Endothelial cell of umbilical vein (primary cell): Measurements from ENCODE around the gene LRP1B. TPM values are rescaled to one million over a fixed set of nuclear protein-coding genes. Genes with fewer than 3 reads are reported as not detected.

Source experiments
- BruUV-seq: library from RNA; stranded (reverse); fragments of 400-500 nt; replicated peaks from 2 replicates; lab custom pipeline; 2021; lab: Mats Ljungman, UMichigan
- CTCF ChIA-PET: fragments of 300-600, 350-600 bp; sonication (Branson Sonifier 250); formaldehyde crosslinking; loops from one replicate; lab custom pipeline; 2021; ENCODE audit warnings: antibody characterized with exemption, inconsistent platforms; lab: Charles Lee
- POLR2A ChIA-PET: fragments of 300-600, 350-600 bp; sonication (Branson Sonifier 250); formaldehyde crosslinking; loops from one replicate; lab custom pipeline; 2021; ENCODE audit warnings: antibody characterized with exemption, inconsistent platforms; lab: Charles Lee
- DNase-seq: peaks from one replicate; pipeline ENCODE4 v3.0.0-alpha.2; 2011; ENCODE audit warnings: low read depth, low spot score
- FAIRE-seq: peaks from 2 replicates; lab custom pipeline; 2011; peaks lifted over from hg19 to GRCh38; lab: Jason Lieb, UNC
- H2AFZ ChIP-seq: 2 replicates; pipeline ENCODE4 v1.6.0; 2012; ENCODE audit warnings: low read depth, low read length, control low read depth, inconsistent platforms
- H3K27ac ChIP-seq: 2 replicates; pipeline ENCODE4 v1.5.1; 2011; ENCODE audit warnings: low read depth, mild to moderate bottlenecking, control low read depth, low read length, moderate library complexity; ENCODE audit not compliant: insufficient read depth
- H3K27me3 ChIP-seq, 2 experiments: 2 replicates each; pipeline versions ENCODE4 v1.6.0 to v1.6.1; 2011; ENCODE audit warnings: low read length in 2 of 2, mixed read lengths in 1 of 2; ENCODE audit not compliant: control insufficient read depth in 2 of 2, insufficient read depth in 2 of 2
- H3K36me3 ChIP-seq, 2 experiments: 2 replicates in 1 of 2; 3 replicates in 1 of 2; pipeline ENCODE4 v1.5.1; 2011; ENCODE audit warnings: low read length in 2 of 2, mild to moderate bottlenecking in 1 of 2, moderate library complexity in 1 of 2; ENCODE audit not compliant: control insufficient read depth in 2 of 2, insufficient read depth in 2 of 2; ENCODE audit errors: extremely low read depth in 1 of 2
- H3K4me1 ChIP-seq: 3 replicates; pipeline ENCODE4 v1.5.1; 2011; ENCODE audit warnings: mild to moderate bottlenecking, low read length; ENCODE audit not compliant: control insufficient read depth, insufficient read depth; ENCODE audit errors: extremely low read depth
- H3K4me2 ChIP-seq: 2 replicates; pipeline ENCODE4 v1.6.1; 2011; ENCODE audit warnings: low read length, control low read depth, mixed read lengths; ENCODE audit not compliant: insufficient read depth
- H3K4me3 ChIP-seq, 3 experiments: fragments of 200-600 bp in 1 of 3; sonication (generic), shearing (Covaris generic) in 1 of 3; replicated peaks in 1 of 3; 2 replicates each; pipeline ENCODE4 v1.5.1; 2011 to 2016; ENCODE audit warnings: control low read depth in 3 of 3, low read length in 3 of 3, mild to moderate bottlenecking in 2 of 3, inconsistent platforms in 1 of 3, low read depth in 1 of 3, moderate library complexity in 1 of 3; ENCODE audit not compliant: insufficient read depth in 1 of 3
- H3K79me2 ChIP-seq: 2 replicates; pipeline ENCODE4 v1.6.0; 2012; ENCODE audit warnings: low read length, inconsistent platforms; ENCODE audit not compliant: control insufficient read depth, insufficient read depth
- H3K9ac ChIP-seq: replicated peaks from 2 replicates; pipeline ENCODE3; 2011; ENCODE audit warnings: low read length, control low read depth; ENCODE audit not compliant: insufficient read depth; ENCODE audit errors: extremely low read depth
- H3K9me1 ChIP-seq: replicated peaks from 3 replicates; pipeline ENCODE4 v1.6.0; 2011; ENCODE audit warnings: mild to moderate bottlenecking, low read length; ENCODE audit not compliant: control insufficient read depth, insufficient read depth; ENCODE audit errors: extremely low read depth
- H3K9me3 ChIP-seq: replicated peaks from 2 replicates; pipeline ENCODE4 v1.5.1; 2012; ENCODE audit warnings: low read length, inconsistent platforms; ENCODE audit not compliant: control insufficient read depth, insufficient read depth
- H4K20me1 ChIP-seq: replicated peaks from 2 replicates; pipeline ENCODE3; 2011; ENCODE audit warnings: mild to moderate bottlenecking, low read length; ENCODE audit not compliant: control insufficient read depth, insufficient read depth; ENCODE audit errors: extremely low read depth
- EZH2 ChIP-seq: IDR thresholded peaks from 2 replicates; pipeline ENCODE4 v1.6.1; 2012; ENCODE audit warnings: borderline replicate concordance, low read depth, mild to moderate bottlenecking, moderate library complexity, low read length, inconsistent platforms; ENCODE audit not compliant: severe bottlenecking
- FOS ChIP-seq: IDR thresholded peaks from 2 replicates; pipeline ENCODE4 v1.6.1; 2011; ENCODE audit warnings: mild to moderate bottlenecking, low read length, moderate library complexity, borderline replicate concordance; ENCODE audit not compliant: insufficient read depth
- GATA2 ChIP-seq: IDR thresholded peaks from 2 replicates; pipeline ENCODE4 v1.7.0; 2011; ENCODE audit warnings: low read depth, mild to moderate bottlenecking, moderate library complexity, mixed read lengths, low read length; ENCODE audit not compliant: insufficient read length, insufficient read depth
- JUN ChIP-seq: IDR thresholded peaks from 2 replicates; pipeline ENCODE4 v1.6.1; 2011; ENCODE audit warnings: borderline replicate concordance, low read depth; ENCODE audit not compliant: insufficient read length, insufficient read depth
- MYC ChIP-seq: IDR thresholded peaks from one replicate; pipeline ENCODE4 v1.6.1; 2011; ENCODE audit warnings: mild to moderate bottlenecking, low read depth, low read length
- POLR2A ChIP-seq: IDR thresholded peaks from 2 replicates; pipeline ENCODE4 v1.6.1; 2012; ENCODE audit warnings: low read depth, mild to moderate bottlenecking, control low read depth, low read length
- POLR2AphosphoS5 ChIP-seq: IDR thresholded peaks from 2 replicates; pipeline ENCODE4 v1.6.1; 2012; ENCODE audit warnings: low read depth, mild to moderate bottlenecking, control low read depth, low read length, moderate library complexity; ENCODE audit not compliant: insufficient read depth
- dilution Hi-C: fragments of 300-500 bp; cut with MboI; formaldehyde crosslinking; loops from one replicate; pipeline ENCODE4 v1.15.0; 2019; ENCODE audit warnings: low sequenced_read_pairs; ENCODE audit not compliant: extremely low pct_ligation_motif_present
- intact Hi-C: fragments of 100-400 bp; cut with micrococcal nuclease; formaldehyde crosslinking; loops from one replicate; pipeline ENCODE4 v1.10.0; 2022
- polyA plus RNA-seq, 4 experiments: library from polyadenylated mRNA; depleted of rRNA in 3 of 4; stranded (reverse) in 3 of 4; unstranded in 1 of 4; fragments of >200 nt; gene quantifications; 2 replicates each; pipeline versions ENCODE4 v1.2.1 to v1.2.3, GENCODE V29; 2011 to 2012; ENCODE audit warnings: missing spikeins in 1 of 4
- total RNA-seq: library from RNA; stranded (reverse); gene quantifications from 2 replicates; pipeline ENCODE4 v1.2.3, GENCODE V29; 2021
- TF ChIP-seq, protein P1 (sequence below): IDR thresholded peaks from 2 replicates; pipeline ENCODE4 v1.6.1; 2011; ENCODE audit not compliant: insufficient read depth, insufficient read length
- TF ChIP-seq, protein P2 (sequence below), 2 donors: IDR thresholded peaks; 1 replicate in 1 of 2; 2 replicates in 1 of 2; pipeline ENCODE4 v1.5.1; 2011; ENCODE audit warnings: low read length in 2 of 2, mild to moderate bottlenecking in 2 of 2, moderate library complexity in 2 of 2, control low read depth in 1 of 2, inconsistent platforms in 1 of 2, low read depth in 1 of 2; ENCODE audit not compliant: insufficient read depth in 1 of 2; ENCODE audit errors: extremely low read depth in 1 of 2

LRP1B gene
- total and polyA plus RNA-seq, 2 donors (not counting 3 experiments of a cell fraction or from before 2014, with no cell fraction given), result 0.03 to 0.07 TPM

- H3K9me3 ChIP-seq, result no peaks in the 10 kb centered on the region
- no peak for TF ChIP-seq GATA2
- TF ChIP-seq, protein P1, sequence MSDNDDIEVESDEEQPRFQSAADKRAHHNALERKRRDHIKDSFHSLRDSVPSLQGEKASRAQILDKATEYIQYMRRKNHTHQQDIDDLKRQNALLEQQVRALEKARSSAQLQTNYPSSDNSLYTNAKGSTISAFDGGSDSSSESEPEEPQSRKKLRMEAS, result no peak
- no peak for TF ChIP-seq FOS
- TF ChIP-seq EZH2, result no peak
- TF ChIP-seq POLR2AphosphoS5, result no peak
- no peak for TF ChIP-seq JUN
- TF ChIP-seq, protein P2, sequence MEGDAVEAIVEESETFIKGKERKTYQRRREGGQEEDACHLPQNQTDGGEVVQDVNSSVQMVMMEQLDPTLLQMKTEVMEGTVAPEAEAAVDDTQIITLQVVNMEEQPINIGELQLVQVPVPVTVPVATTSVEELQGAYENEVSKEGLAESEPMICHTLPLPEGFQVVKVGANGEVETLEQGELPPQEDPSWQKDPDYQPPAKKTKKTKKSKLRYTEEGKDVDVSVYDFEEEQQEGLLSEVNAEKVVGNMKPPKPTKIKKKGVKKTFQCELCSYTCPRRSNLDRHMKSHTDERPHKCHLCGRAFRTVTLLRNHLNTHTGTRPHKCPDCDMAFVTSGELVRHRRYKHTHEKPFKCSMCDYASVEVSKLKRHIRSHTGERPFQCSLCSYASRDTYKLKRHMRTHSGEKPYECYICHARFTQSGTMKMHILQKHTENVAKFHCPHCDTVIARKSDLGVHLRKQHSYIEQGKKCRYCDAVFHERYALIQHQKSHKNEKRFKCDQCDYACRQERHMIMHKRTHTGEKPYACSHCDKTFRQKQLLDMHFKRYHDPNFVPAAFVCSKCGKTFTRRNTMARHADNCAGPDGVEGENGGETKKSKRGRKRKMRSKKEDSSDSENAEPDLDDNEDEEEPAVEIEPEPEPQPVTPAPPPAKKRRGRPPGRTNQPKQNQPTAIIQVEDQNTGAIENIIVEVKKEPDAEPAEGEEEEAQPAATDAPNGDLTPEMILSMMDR (IDR thresholded peaks at IDR 0.05; ENCODE audit: extremely low read depth in 1 of 2, insufficient read depth in 1 of 2, low read depth in 1 of 2, low read length in 2 of 2), result no peak
- no peak for TF ChIP-seq MYC
- TF ChIP-seq POLR2A, result no peak
- no peaks in the 10 kb centered on the region for H4K20me1 ChIP-seq
- dilution Hi-C loops (no loop called here), intact Hi-C loops (no loop called here)
- ChIA-PET CTCF (interaction anchor here (1.2 kb wide), 1 partner anchor 18 kb away, joined by 3 read pairs; no protein-coding TSS in a partner anchor), POLR2A (no interaction called here)
- H3K9ac ChIP-seq, result no peak overlapping the region
- H3K27me3 ChIP-seq, result no peaks in the 10 kb centered on the region
- DNase-seq (no peak), FAIRE-seq (no peak)
- no peaks in the 10 kb centered on the region for H3K4me1 ChIP-seq
- H3K79me2 ChIP-seq, result no peaks in the 10 kb centered on the region
- H3K4me3 ChIP-seq, result no peak overlapping the region
- no peaks in the 10 kb centered on the region for H3K9me1 ChIP-seq
- H2AFZ ChIP-seq, result no peak overlapping the region
- H3K27ac ChIP-seq, result no peak overlapping the region
- H3K4me2 ChIP-seq, result no peak overlapping the region
- H3K36me3 ChIP-seq, result no peaks in the 10 kb centered on the region
- no TSS peak for BruUV-seq
These were observed 1541.1 kb downstream of the LRP1B start for GRCh38 chr2:140589696-140590095.
